HUES48 (cell line): Measurements from ENCODE around the gene NTSR1.

ENCODE experiments used
- H3K27ac ChIP-seq: one replicate; pipeline ENCODE4 v1.7.0; 2013; ENCODE audit warnings: low read depth, low read length, inconsistent platforms
- H3K27me3 ChIP-seq: 2 replicates; pipeline ENCODE4 v1.6.1; 2013; ENCODE audit warnings: mild to moderate bottlenecking, low read length; ENCODE audit not compliant: control insufficient read depth, insufficient read depth
- H3K36me3 ChIP-seq: 2 replicates; pipeline ENCODE4 v1.6.1; 2013; ENCODE audit warnings: low read length; ENCODE audit not compliant: control insufficient read depth, insufficient read depth
- H3K4me1 ChIP-seq: 2 replicates; pipeline ENCODE4 v1.6.1; 2013; ENCODE audit warnings: mild to moderate bottlenecking, low read length; ENCODE audit not compliant: control insufficient read depth, insufficient read depth
- H3K4me3 ChIP-seq: 2 replicates; pipeline ENCODE4 v1.5.1; 2013; ENCODE audit warnings: mild to moderate bottlenecking, low read depth, low read length
- H3K9ac ChIP-seq: 2 replicates; pipeline ENCODE4 v1.6.1; 2013; ENCODE audit warnings: mild to moderate bottlenecking, low read depth, low read length, moderate library complexity
- H3K9me3 ChIP-seq: 2 replicates; pipeline ENCODE4 v1.6.1; 2013; ENCODE audit warnings: low read length; ENCODE audit not compliant: control insufficient read depth, insufficient read depth

The NTSR1 gene

DNA sequence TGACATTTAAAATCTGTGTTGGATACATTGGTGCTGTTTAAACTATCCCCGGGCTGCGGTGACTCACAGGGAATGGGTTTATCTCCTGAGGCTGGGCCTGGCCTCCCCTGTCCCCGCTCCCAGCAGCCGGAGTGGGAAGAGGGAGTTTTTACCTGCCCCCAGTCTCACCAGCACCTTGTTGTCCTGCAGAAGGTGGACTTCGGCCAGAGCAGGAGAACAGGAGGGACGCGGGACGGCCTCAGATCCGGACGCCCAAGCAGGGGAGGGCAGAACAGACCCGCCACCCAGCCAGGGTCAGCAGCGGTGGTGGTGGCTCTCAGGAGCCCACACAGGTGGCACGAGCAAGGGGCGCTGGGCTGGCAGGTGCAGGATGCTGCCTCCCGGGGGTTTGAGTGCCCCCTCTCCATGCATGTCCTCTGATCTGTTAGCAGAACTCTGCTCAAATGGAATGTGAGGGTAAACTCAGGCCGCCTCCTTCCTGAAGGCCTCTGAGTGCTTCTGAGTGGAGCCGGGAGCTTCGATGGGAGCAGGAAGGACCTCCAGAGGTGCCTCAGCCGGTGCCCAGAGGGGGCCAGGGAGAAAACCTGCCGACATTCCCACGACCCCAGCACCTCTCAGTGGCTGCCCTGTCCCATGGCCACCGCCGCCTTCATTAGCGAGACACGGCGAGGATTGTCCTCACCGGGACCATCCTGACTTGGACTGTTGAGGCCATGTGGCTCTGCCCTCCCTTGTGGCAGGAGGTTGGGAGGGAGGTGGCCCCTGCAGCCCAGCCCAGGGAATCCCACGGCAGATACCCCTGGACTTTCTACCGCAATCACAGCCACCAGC lies 44.2 kb downstream of the NTSR1 start:
- H3K9me3 ChIP-seq: no peaks in the 10 kb centered on the region
- peaks cover 3% of the 10 kb centered on the region; the same call in 1 of the 2 replicates for H3K4me1 ChIP-seq
- H3K27me3 ChIP-seq: no peaks in the 10 kb centered on the region
- no peak overlapping the region for H3K4me3 ChIP-seq
- no peak overlapping the region for H3K9ac ChIP-seq
- H3K36me3 ChIP-seq: no peaks in the 10 kb centered on the region
- no peak overlapping the region for H3K27ac ChIP-seq

DNA sequence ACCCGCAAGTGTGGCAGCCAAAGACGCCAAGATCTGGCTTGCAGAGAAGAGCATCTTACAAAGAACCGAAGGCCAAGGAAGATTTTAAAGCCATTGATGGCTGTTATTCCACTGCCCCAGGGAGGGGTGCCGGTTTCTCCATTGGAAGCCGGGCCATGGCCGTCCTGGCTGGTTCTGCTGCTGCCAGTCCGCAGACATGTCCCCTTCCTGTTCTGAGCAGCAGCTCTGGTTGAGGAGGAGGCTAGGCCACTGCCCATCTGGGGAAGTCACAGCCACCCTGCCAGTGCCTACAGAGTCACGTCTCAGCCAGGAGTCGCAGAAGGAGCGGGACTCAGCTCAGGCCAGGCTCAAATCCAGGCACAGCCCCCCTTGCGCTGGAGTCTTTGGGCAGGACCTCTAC lies 45.0 kb downstream of the NTSR1 start:
- Histone ChIP-seq H3K9ac (no peak overlapping the region), H3K4me3 (no peak overlapping the region), H3K27ac (no peak overlapping the region), H3K4me1 (peaks cover 3% of the 10 kb centered on the region; the same call in 1 of the 2 replicates), H3K9me3 (no peaks in the 10 kb centered on the region), H3K36me3 (no peaks in the 10 kb centered on the region), H3K27me3 (no peaks in the 10 kb centered on the region)

DNA sequence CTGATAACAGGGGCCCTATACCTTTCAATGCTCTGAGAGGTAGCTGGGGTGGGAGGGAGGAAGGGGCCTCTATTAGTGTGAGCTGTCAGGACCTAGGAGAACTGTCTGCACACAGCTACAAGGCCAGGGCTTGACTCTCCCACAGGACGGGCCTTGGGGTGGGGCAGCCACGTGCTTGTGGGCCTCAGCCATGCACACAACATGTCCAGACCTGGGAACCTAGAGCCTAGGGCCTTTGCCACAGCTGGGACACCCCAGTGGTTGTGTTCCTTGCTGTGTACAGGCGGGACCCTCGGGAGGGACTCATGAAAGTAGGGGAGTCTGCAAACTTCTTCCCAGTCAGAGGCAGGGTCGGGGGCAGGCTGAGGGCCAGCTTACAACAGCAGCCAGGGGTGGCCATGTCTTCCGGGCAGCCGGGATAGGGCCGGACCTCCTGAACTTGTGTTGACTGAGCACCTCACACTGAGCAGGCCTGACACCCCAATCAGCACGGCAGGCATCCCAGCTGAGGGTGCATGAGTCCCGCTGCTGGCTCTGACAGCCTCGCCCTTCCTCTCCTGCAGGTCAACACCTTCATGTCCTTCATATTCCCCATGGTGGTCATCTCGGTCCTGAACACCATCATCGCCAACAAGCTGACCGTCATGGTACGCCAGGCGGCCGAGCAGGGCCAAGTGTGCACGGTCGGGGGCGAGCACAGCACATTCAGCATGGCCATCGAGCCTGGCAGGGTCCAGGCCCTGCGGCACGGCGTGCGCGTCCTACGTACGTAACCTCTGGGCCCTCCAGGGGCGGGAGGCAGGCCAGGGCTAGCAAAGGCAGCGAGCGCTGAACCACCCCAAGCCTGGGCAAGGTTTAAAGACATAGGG lies 45.7 kb downstream of the NTSR1 start:
- Histone ChIP-seq H3K36me3 (no peaks in the 10 kb centered on the region), H3K9me3 (no peaks in the 10 kb centered on the region), H3K9ac (no peak overlapping the region), H3K27ac (no peak overlapping the region), H3K4me1 (peaks cover 3% of the 10 kb centered on the region; the same call in 1 of the 2 replicates), H3K27me3 (no peaks in the 10 kb centered on the region), H3K4me3 (no peak overlapping the region)

- H3K27ac ChIP-seq: no peak overlapping the region
- H3K4me3 ChIP-seq: no peak overlapping the region
- H3K9me3 ChIP-seq: no peaks in the 10 kb centered on the region
- no peaks in the 10 kb centered on the region for H3K36me3 ChIP-seq
- H3K4me1 ChIP-seq: peaks cover 2% of the 10 kb centered on the region; the same call in 1 of the 2 replicates
- H3K9ac ChIP-seq: no peak overlapping the region
- H3K27me3 ChIP-seq: no peaks in the 10 kb centered on the region
These were observed 46.3 kb downstream of the NTSR1 start for GRCh38 chr20:62754991-62755356.

DNA sequence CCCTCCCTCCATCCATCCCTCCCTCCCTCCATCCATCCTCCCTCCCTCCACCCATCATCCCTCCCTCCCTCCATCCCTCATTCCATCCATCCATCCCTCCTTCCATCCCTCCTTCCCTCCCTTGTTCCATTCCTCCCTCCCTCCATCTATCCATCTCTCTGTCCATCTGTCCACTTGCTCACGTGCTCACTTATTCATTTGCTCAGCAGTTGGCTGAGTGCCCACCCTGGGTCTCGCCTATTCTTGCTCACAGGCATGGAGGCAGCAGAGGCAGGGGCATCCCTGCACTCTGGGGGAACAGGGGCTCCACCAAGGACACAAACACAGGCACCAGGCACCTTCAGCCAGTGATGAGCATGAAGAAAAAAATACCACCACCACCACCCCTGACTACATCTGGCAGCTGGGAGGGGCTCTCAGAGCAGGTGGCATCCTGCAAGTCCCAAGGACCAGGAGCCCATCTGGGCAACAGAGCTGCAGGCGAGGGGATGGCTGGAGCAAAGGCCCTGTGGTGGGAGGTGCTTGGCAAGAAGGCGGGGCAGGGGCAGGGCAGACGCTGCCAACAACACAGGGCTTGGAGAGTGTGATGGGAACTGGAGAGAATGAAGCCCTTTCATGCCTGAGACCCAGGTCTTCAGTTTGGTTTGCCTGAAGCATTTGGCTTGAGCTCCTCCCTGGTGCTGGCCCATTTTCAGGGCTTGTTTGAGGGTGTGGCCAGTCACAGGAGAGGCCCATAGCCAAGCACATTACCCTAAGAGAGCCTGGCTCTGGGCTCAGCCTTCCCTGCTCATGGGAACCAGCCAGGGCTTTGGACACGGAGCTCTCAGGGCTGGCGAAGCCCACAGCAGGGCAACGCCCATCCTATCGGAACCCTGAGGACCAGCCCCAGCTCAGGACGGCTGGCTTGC lies 47.4 kb downstream of the NTSR1 start:
- no peak overlapping the region for H3K27ac ChIP-seq
- no peak overlapping the region for H3K4me3 ChIP-seq
- no peak overlapping the region for H3K9ac ChIP-seq
- no peaks in the 10 kb centered on the region for H3K36me3 ChIP-seq
- H3K27me3 ChIP-seq: no peaks in the 10 kb centered on the region
- H3K9me3 ChIP-seq: no peaks in the 10 kb centered on the region
- H3K4me1 ChIP-seq: no peaks in the 10 kb centered on the region

GRCh38 chr20:62758226-62758912 lies 49.7 kb downstream of the NTSR1 start:
- no peaks in the 10 kb centered on the region for H3K36me3 ChIP-seq
- H3K27ac ChIP-seq: no peak overlapping the region
- H3K9me3 ChIP-seq: no peaks in the 10 kb centered on the region
- H3K9ac ChIP-seq: no peak overlapping the region
- no peaks in the 10 kb centered on the region for H3K27me3 ChIP-seq
- no peak overlapping the region for H3K4me3 ChIP-seq
- no peaks in the 10 kb centered on the region for H3K4me1 ChIP-seq

GRCh38 chr20:62759981-62760431 lies 51.4 kb downstream of the NTSR1 start:
- H3K9me3 ChIP-seq: no peaks in the 10 kb centered on the region
- H3K9ac ChIP-seq: no peak overlapping the region
- no peak overlapping the region for H3K27ac ChIP-seq
- no peaks in the 10 kb centered on the region for H3K4me1 ChIP-seq
- H3K36me3 ChIP-seq: no peaks in the 10 kb centered on the region
- no peak overlapping the region for H3K4me3 ChIP-seq
- H3K27me3 ChIP-seq: no peaks in the 10 kb centered on the region

DNA sequence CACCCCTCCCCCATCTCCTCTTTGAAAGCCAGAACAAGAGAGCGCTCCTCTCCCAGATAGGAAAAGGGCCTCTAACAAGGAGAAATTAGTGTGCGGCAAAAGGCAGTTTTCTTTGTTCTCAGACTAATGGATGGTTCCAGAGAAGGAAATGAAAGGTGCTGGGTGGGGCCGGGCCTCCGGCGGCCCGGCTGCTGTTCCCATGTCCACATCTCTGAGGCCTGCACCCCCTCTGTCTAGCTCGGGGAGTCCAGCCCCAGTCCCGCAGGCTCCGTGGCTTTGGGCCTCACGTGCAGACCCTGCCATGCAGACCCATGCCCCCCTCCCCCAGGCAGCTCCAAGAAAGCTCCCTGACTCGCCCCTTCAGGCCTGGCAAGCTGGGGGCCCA lies 51.8 kb downstream of the NTSR1 start:
- Histone ChIP-seq H3K4me3 (no peak overlapping the region), H3K27me3 (no peaks in the 10 kb centered on the region), H3K27ac (no peak overlapping the region), H3K4me1 (no peaks in the 10 kb centered on the region), H3K9me3 (no peaks in the 10 kb centered on the region), H3K9ac (no peak overlapping the region), H3K36me3 (no peaks in the 10 kb centered on the region)

- H3K9me3 ChIP-seq: no peaks in the 10 kb centered on the region
- no peaks in the 10 kb centered on the region for H3K4me1 ChIP-seq
- H3K9ac ChIP-seq: no peak overlapping the region
- no peaks in the 10 kb centered on the region for H3K27me3 ChIP-seq
- no peak overlapping the region for H3K27ac ChIP-seq
- no peak overlapping the region for H3K4me3 ChIP-seq
- no peaks in the 10 kb centered on the region for H3K36me3 ChIP-seq
These were observed 52.5 kb downstream of the NTSR1 start for GRCh38 chr20:62760856-62761758.
